ENCODE results near the gene HSD3B7.
A peak's percentile ranks its signal among the peaks of the same experiment; 100 is the strongest.

Gene HSD3B7

DNA sequence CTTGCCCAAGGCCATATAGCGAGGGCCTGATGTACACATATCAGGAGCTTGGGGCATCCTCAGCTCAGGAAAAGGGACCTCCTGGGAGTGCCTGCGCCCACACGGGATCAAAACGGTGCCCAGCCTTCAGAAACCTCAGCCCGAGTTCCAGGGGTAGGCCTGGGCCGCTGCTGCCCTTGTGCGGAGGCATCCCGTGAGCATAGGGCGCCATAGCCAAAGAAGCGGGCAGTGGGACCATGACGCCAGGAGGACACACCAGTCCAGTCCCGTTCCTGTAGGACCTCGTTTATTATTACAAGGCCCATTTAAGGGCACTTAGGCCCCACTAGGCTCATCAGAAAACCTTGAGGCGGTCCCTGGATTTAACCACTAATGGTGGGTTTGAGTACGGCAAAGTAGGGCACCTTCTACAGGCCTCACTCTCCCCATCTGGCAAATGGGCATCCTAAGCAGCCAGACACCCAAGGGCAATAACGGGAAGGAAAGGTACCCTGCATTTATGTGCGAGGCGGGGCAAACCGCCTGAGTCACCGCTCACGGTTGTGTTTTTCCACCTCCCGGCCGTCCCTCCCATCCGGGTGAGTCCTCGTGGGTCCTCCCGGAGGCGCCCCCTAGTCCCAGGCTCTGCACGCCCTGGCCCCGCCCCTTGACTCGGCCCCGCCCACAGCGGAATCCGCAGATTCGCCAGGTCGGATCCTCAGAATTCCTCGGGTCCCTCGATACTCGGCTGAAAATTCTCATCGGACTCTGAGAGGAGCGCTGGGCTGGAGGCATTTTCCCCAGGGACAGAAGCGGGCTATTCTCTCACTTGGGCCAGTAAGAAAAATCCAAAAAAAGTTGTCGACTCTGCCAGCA, 28.2 kb upstream of the HSD3B7 start:
- Histone ChIP-seq H3K4me1 (ENCODE audit: insufficient read depth, poor library complexity, severe bottlenecking) (no peaks in the 10 kb centered on the region), H3K27me3 (ENCODE audit: insufficient read depth, poor library complexity, severe bottlenecking) (no peaks in the 10 kb centered on the region), H3K9me3 (ENCODE audit: severe bottlenecking) (no peaks in the 10 kb centered on the region), H3K36me3 (ENCODE audit: low read depth) (peaks cover 30% of the 10 kb centered on the region), H3K4me3 (ENCODE audit: severe bottlenecking) (peak overlapping the region; percentile 91), H3K27ac (ENCODE audit: poor library complexity, severe bottlenecking) (peak overlapping the region; percentile 79)
- peak; percentile 92 for DNase-seq (ENCODE audit: low spot score)
- ATAC-seq (ENCODE audit: low read depth), result peak; percentile 71
- TF ChIP-seq, protein P1, sequence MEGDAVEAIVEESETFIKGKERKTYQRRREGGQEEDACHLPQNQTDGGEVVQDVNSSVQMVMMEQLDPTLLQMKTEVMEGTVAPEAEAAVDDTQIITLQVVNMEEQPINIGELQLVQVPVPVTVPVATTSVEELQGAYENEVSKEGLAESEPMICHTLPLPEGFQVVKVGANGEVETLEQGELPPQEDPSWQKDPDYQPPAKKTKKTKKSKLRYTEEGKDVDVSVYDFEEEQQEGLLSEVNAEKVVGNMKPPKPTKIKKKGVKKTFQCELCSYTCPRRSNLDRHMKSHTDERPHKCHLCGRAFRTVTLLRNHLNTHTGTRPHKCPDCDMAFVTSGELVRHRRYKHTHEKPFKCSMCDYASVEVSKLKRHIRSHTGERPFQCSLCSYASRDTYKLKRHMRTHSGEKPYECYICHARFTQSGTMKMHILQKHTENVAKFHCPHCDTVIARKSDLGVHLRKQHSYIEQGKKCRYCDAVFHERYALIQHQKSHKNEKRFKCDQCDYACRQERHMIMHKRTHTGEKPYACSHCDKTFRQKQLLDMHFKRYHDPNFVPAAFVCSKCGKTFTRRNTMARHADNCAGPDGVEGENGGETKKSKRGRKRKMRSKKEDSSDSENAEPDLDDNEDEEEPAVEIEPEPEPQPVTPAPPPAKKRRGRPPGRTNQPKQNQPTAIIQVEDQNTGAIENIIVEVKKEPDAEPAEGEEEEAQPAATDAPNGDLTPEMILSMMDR (IDR thresholded peaks at IDR 0.05; ENCODE audit: poor library complexity, severe bottlenecking), result peak; percentile 38

DNA sequence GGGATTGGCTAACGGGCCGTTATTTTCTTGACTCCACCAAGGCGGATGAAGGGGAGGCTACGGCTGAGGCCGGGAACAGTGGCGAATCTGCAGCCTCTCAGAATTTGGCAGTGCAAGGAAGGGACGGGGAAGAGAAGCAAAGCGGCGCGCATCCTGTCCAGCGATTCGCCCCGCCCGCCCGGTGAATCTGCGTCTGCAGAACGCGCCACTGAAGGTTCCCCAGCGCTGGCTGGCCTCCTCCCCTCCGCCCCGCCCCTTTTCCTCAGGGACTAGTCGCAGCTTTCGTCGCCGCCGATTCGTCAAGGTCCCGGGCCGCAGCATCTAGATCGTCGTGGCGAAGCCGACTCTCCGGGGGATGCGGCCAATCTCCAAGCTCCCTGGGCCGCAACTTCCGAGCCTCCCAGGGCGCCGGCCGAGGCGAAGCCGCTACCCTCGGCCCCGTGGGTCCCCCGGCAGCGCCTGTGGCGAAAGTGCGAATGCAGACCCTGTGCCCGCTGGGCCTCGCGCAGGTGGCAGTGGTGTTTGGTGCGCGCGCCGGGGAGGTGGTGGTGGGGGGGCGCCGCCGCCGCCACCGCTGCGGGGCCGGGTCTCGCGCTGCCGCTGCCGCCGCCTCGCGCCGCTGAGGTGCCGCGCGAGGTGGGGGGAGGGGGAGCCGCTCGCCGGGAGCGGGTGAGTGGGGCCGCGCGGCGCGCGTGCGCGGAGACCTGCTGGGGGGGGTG, 27.4 kb upstream of the HSD3B7 start, which contains the start of gene SETD1A:
Gene SETD1A (plus strand): TSS at position 299 of the 719 bp plus-strand sequence. CDS start 978 bp downstream, outside the sequence.
- peak; percentile 97 for DNase-seq (ENCODE audit: low spot score)
- Histone ChIP-seq H3K4me3 (ENCODE audit: severe bottlenecking) (peak within 1 kb of the TSS; percentile 91), H3K27me3 (ENCODE audit: insufficient read depth, poor library complexity, severe bottlenecking) (no peaks in the 10 kb centered on the region), H3K9me3 (ENCODE audit: severe bottlenecking) (no peaks in the 10 kb centered on the region), H3K36me3 (ENCODE audit: low read depth) (peaks cover 38% of the 10 kb centered on the region), H3K27ac (ENCODE audit: poor library complexity, severe bottlenecking) (peak within 1 kb of the TSS; percentile 79), H3K4me1 (ENCODE audit: insufficient read depth, poor library complexity, severe bottlenecking) (no peaks in the 10 kb centered on the region)
- ATAC-seq (ENCODE audit: low read depth), result peak; percentile 77
- TF ChIP-seq, protein P1 (IDR thresholded peaks at IDR 0.05; ENCODE audit: poor library complexity, severe bottlenecking), result no peak

DNA sequence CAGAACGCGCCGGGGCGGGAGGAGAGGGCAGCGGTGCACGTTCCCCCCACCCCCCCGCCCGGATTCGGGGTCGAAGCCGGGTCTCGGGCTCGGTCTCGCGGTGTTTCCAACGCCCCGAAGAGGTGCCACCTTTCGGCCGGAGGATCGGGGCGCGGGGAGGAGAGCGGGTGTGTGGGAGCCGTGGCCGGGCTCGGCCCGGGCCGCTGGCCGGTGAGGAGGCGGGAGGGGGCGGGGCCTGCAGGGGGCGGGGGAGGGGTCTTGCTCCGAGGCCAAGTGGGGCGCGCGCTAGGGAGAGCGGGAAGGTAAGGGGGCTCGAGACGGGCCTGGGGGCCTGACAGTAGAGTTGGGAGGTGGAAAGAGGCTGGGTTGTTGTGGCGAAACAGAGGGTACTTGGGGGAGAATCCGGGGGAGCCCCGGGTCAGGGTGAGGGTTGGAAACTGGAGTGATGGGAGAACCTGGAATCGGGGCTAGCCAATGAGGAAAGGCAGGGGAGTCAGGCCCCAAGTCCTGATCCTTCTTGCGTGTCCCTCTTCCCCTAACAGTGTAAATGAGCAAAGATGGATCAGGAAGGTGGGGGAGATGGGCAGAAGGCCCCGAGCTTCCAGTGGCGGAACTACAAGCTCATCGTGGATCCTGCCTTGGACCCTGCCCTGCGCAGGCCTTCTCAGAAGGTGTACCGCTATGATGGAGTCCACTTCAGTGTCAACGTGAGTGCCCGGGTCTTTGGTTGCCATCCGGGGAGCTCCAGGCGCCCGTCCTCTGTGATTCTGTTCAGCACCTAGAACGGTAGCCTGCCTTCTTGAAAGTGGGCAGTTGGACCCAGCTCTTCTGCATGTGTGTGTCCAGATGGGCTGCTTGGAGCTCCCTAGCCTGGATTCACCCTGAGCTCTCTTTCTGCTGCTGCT, 26.6 kb upstream of the HSD3B7 start:
- H3K36me3 ChIP-seq (ENCODE audit: low read depth), result peaks cover 46% of the 10 kb centered on the region
- H3K9me3 ChIP-seq (ENCODE audit: severe bottlenecking), result no peaks in the 10 kb centered on the region
- DNase-seq (ENCODE audit: low spot score) (no peak), ATAC-seq (ENCODE audit: low read depth) (peak; percentile 33)
- no peaks in the 10 kb centered on the region for H3K4me1 ChIP-seq (ENCODE audit: insufficient read depth, poor library complexity, severe bottlenecking)
- TF ChIP-seq, protein P1 (IDR thresholded peaks at IDR 0.05; ENCODE audit: poor library complexity, severe bottlenecking), result no peak
- H3K27me3 ChIP-seq (ENCODE audit: insufficient read depth, poor library complexity, severe bottlenecking), result no peaks in the 10 kb centered on the region
- H3K27ac ChIP-seq (ENCODE audit: poor library complexity, severe bottlenecking), result peak overlapping the region; percentile 79
- peak overlapping the region; percentile 91 for H3K4me3 ChIP-seq (ENCODE audit: severe bottlenecking)

DNA sequence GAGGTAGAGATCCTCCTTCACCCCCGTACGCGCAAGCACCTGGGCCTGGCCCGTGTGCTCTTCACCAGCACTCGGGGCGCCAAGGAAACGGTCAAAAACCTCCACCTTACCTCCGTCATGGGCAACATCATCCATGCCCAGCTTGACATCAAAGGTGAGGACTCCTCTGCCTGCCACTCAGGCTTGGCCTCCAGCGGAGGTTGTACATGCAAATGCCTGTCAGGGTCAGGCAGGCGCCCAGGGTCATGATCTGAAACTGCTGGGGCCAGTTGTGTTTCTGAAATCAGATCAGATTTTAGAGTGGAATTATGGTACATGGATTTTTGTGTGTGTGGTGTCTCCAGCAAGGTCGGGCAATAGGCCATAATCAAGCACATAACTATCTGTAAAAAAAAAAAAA, 23.6 kb upstream of the HSD3B7 start:
- H3K36me3 ChIP-seq (ENCODE audit: low read depth), result peaks cover 71% of the 10 kb centered on the region

More for the DNA sequence above, 23.6 kb upstream of the HSD3B7 start:
- no peaks in the 10 kb centered on the region for H3K9me3 ChIP-seq (ENCODE audit: severe bottlenecking)
- no peaks in the 10 kb centered on the region for H3K4me1 ChIP-seq (ENCODE audit: insufficient read depth, poor library complexity, severe bottlenecking)
- DNase-seq (ENCODE audit: low spot score), result no peak
- H3K27ac ChIP-seq (ENCODE audit: poor library complexity, severe bottlenecking), result no peak overlapping the region
- TF ChIP-seq, protein P1 (IDR thresholded peaks at IDR 0.05; ENCODE audit: poor library complexity, severe bottlenecking), result no peak
- no peak for ATAC-seq (ENCODE audit: low read depth)
- H3K27me3 ChIP-seq (ENCODE audit: insufficient read depth, poor library complexity, severe bottlenecking), result no peaks in the 10 kb centered on the region
- H3K4me3 ChIP-seq (ENCODE audit: severe bottlenecking), result no peak overlapping the region
